OCI-LY3 (cell line): Measurements from ENCODE around the gene LACRT.
"Not testable (repeated sequence)": the region's sequence is repeated elsewhere in the genome, so short reads cannot be mapped to it uniquely, and the experiment has no call there.

Experiments used
- H2AFZ ChIP-seq: fragments of 200-600, 300-600 bp; shearing (Covaris generic); 2 replicates; pipeline ENCODE4 v1.6.0; 2014; ENCODE audit warnings: antibody characterized with exemption, low read depth, low read length
- H3K27ac ChIP-seq: fragments of 200-600, 300-600 bp; sonication (generic); 2 replicates; pipeline ENCODE4 v1.5.1; 2014; ENCODE audit warnings: mild to moderate bottlenecking, low read length, moderate library complexity, mixed read lengths
- H3K27me3 ChIP-seq: fragments of 200-600, 300-600 bp; sonication (generic); 2 replicates; pipeline ENCODE4 v1.6.1; 2014; ENCODE audit warnings: low read depth, low read length, mixed read lengths
- H3K36me3 ChIP-seq: fragments of 200-600, 300-600 bp; sonication (generic); replicated peaks from 2 replicates; pipeline ENCODE3; 2014; ENCODE audit warnings: low read depth, low read length, mixed read lengths
- H3K4me1 ChIP-seq: fragments of 300-600, 200-600 bp; sonication (generic); 2 replicates; pipeline ENCODE4 v1.6.1; 2014; ENCODE audit warnings: low read length, mixed read lengths
- H3K4me2 ChIP-seq: fragments of 200-600, 300-600 bp; sonication (generic); 2 replicates; pipeline ENCODE4 v1.6.1; 2014; ENCODE audit warnings: low read length, mixed read lengths
- H3K4me3 ChIP-seq: fragments of 300-600, 200-600 bp; sonication (generic); 2 replicates; pipeline ENCODE4 v1.5.1; 2014; ENCODE audit warnings: antibody characterized with exemption, mild to moderate bottlenecking, low read length, moderate library complexity
- H3K79me2 ChIP-seq: fragments of 300-600, 200-600 bp; shearing (Covaris generic); 2 replicates; pipeline ENCODE4 v1.6.1; 2014; ENCODE audit warnings: mild to moderate bottlenecking, low read length, mixed read lengths
- H3K9ac ChIP-seq: fragments of 300-600, 200-600 bp; shearing (Covaris generic); 2 replicates; pipeline ENCODE4 v1.6.0; 2014; ENCODE audit warnings: mild to moderate bottlenecking, low read length, moderate library complexity
- H3K9me3 ChIP-seq: fragments of 200-600, 300-600 bp; shearing (Covaris generic); 2 replicates; pipeline ENCODE4 v1.6.1; 2014; ENCODE audit warnings: low read length, mixed read lengths; ENCODE audit not compliant: insufficient read depth
- H4K20me1 ChIP-seq: fragments of 200-600, 300-600 bp; sonication (generic); 2 replicates; pipeline ENCODE4 v1.6.1; 2016; ENCODE audit warnings: low read length, mixed read lengths; ENCODE audit not compliant: insufficient read depth
- EZH2phosphoT487 ChIP-seq: fragments of 200-600 bp; shearing (Covaris generic); IDR thresholded peaks from 2 replicates; pipeline ENCODE4 v1.6.1; 2018; ENCODE audit warnings: antibody characterized with exemption, mixed run types, low read depth
- TF ChIP-seq, protein P1 (sequence below): fragments of 200-600, 300-600 bp; sonication (generic); IDR thresholded peaks from 2 replicates; pipeline ENCODE4 v1.5.1; 2014; ENCODE audit warnings: antibody characterized with exemption, low read length, low read depth

The LACRT gene

DNA sequence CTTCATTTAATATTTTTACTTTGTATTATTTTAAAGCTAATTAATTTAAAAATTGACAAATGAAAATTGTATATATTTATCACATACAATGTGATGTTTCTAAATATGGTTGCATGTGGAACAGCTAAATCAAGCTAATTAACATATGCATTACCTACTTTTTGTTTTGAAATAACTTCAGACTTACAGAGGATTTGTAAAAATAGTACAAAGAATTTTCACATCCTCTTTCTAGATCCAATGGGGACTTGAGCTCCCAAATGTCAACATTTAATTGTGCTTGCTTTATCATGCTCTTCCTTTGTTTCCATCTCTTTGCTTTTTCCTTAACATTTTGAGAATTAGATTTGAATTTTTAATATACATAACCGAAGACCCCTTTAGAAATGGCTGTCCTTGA, 6.9 kb upstream of the LACRT start:
- Histone ChIP-seq H3K4me3 (no peak overlapping the region), H3K4me2 (no peak overlapping the region), H3K36me3 (no peaks in the 10 kb centered on the region), H3K9me3 (no peaks in the 10 kb centered on the region), H3K4me1 (peaks cover 11% of the 10 kb centered on the region), H3K79me2 (no peaks in the 10 kb centered on the region), H4K20me1 (no peaks in the 10 kb centered on the region), H3K9ac (no peak overlapping the region), H2AFZ (no peak overlapping the region), H3K27me3 (peaks cover 42% of the 10 kb centered on the region), H3K27ac (no peak overlapping the region)
- no peak for TF ChIP-seq EZH2phosphoT487
- TF ChIP-seq, protein P1, sequence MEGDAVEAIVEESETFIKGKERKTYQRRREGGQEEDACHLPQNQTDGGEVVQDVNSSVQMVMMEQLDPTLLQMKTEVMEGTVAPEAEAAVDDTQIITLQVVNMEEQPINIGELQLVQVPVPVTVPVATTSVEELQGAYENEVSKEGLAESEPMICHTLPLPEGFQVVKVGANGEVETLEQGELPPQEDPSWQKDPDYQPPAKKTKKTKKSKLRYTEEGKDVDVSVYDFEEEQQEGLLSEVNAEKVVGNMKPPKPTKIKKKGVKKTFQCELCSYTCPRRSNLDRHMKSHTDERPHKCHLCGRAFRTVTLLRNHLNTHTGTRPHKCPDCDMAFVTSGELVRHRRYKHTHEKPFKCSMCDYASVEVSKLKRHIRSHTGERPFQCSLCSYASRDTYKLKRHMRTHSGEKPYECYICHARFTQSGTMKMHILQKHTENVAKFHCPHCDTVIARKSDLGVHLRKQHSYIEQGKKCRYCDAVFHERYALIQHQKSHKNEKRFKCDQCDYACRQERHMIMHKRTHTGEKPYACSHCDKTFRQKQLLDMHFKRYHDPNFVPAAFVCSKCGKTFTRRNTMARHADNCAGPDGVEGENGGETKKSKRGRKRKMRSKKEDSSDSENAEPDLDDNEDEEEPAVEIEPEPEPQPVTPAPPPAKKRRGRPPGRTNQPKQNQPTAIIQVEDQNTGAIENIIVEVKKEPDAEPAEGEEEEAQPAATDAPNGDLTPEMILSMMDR = no peak

DNA sequence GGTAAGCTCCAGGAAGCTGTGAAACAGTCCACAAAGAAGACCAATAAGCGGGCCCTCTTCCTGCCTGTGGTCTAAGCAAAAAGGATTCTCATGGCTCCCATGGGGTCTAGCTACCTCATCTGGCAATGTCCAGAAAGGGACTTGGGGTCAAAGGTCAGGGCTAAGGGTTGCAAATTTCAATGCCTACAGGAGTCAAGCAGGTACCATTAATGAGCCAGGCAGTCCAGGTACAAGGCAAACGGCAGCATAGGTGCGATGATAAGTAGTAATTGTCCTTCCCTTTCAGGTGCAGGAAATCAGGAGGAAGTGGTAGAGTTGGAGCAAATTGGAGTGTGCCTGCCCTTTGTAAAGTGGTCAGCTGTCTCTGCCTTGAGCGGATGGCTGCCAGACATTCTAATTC, 6.4 kb upstream of the LACRT start:
- Histone ChIP-seq H4K20me1 (no peaks in the 10 kb centered on the region), H2AFZ (no peak overlapping the region), H3K4me3 (no peak overlapping the region), H3K4me2 (no peak overlapping the region), H3K79me2 (no peaks in the 10 kb centered on the region), H3K27ac (no peak overlapping the region), H3K27me3 (peaks cover 38% of the 10 kb centered on the region), H3K9me3 (no peaks in the 10 kb centered on the region), H3K36me3 (no peaks in the 10 kb centered on the region), H3K4me1 (peaks cover 15% of the 10 kb centered on the region), H3K9ac (no peak overlapping the region)
- TF ChIP-seq, protein P1 = no peak
- no peak for TF ChIP-seq EZH2phosphoT487

DNA sequence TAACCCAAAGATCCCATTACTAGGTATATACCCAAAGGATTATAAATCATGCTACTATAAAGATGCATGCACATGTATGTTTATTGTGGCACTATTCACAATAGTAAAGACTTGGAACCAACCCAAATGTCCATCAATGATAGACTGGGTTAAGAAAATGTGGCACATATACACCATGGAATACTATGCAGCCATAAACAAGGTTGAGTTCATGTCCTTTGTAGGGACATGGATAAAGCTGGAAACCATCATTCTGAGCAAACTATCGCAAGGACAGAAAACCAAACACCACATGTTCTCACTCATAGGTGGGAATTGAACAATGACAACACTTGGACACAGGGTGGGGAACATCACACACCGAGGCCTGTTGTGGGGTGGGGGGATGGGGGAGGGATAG, 4.4 kb upstream of the LACRT start:
- H2AFZ ChIP-seq, H4K20me1 ChIP-seq, H3K4me2 ChIP-seq, H3K9me3 ChIP-seq, H3K79me2 ChIP-seq, H3K36me3 ChIP-seq, H3K4me3 ChIP-seq, H3K9ac ChIP-seq, H3K27ac ChIP-seq: not testable (repeated sequence)
- Histone ChIP-seq H3K27me3 (peaks cover 19% of the 10 kb centered on the region), H3K4me1 (peaks cover 15% of the 10 kb centered on the region)

DNA sequence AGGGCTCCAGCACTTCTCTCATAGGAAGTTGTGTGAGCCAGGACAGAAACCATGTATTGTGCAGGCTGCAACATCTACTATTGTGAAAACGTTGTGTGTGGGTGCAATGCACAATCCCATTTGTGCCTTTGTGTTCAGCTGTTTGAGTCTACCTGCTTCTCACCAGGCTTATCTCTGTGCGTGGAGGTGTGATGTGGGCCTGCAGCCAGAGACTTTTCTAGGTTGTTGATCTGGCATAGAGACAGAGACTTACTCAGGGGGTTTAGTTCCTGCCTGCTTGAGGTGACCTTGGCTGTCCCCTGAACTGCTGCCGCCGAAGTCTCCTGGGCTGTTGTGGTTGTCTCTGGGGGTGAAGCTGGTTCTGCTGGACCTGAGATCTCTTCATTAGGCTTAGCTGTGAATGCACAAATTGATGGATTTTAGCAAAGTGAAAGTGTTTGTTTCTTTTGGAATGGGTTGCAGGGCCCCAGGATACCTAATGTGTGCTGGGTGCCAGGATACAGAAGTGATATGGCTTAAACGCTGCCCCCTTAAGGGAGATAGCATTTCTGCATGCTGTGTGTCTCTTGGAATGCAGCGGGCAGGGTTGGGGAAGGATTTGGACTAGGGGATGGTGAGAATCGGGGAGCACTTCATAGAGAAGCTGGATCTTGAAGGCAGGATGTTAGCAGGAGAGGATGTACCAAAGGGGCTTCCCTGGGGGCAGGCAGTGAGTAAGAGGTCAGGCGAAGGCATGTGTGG, 2.5 kb downstream of the LACRT start:
- Histone ChIP-seq H3K79me2 (no peaks in the 10 kb centered on the region), H3K4me1 (0 out of 2 replicates have a peak, but pooled peaks cover 6% of the 10 kb centered on the region), H4K20me1 (no peaks in the 10 kb centered on the region), H3K4me3 (no peak overlapping the region), H3K9ac (no peak overlapping the region), H2AFZ (no peak overlapping the region), H3K27ac (no peak overlapping the region), H3K9me3 (peaks cover 13% of the 10 kb centered on the region; the same call in 1 of the 2 replicates), H3K27me3 (peaks cover 3% of the 10 kb centered on the region; the same call in 1 of the 2 replicates), H3K4me2 (no peak overlapping the region), H3K36me3 (no peaks in the 10 kb centered on the region)
- TF ChIP-seq, protein P1 = peak; percentile 30
- no peak for TF ChIP-seq EZH2phosphoT487
